GM21423 (cell line): Measurements from ENCODE around the gene NANP.
"Not testable (repeated sequence)": the region's sequence is repeated elsewhere in the genome, so short reads cannot be mapped to it uniquely, and the experiment has no call there.

ENCODE experiments used
- ATAC-seq: cut with Tn5 transposase; IDR thresholded peaks from one replicate; pipeline ENCODE4 v1.9.1; 2021; ENCODE audit warnings: mild to moderate bottlenecking, moderate library complexity; ENCODE audit not compliant: unreplicated experiment

Gene NANP, protein sequence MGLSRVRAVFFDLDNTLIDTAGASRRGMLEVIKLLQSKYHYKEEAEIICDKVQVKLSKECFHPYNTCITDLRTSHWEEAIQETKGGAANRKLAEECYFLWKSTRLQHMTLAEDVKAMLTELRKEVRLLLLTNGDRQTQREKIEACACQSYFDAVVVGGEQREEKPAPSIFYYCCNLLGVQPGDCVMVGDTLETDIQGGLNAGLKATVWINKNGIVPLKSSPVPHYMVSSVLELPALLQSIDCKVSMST

DNA sequence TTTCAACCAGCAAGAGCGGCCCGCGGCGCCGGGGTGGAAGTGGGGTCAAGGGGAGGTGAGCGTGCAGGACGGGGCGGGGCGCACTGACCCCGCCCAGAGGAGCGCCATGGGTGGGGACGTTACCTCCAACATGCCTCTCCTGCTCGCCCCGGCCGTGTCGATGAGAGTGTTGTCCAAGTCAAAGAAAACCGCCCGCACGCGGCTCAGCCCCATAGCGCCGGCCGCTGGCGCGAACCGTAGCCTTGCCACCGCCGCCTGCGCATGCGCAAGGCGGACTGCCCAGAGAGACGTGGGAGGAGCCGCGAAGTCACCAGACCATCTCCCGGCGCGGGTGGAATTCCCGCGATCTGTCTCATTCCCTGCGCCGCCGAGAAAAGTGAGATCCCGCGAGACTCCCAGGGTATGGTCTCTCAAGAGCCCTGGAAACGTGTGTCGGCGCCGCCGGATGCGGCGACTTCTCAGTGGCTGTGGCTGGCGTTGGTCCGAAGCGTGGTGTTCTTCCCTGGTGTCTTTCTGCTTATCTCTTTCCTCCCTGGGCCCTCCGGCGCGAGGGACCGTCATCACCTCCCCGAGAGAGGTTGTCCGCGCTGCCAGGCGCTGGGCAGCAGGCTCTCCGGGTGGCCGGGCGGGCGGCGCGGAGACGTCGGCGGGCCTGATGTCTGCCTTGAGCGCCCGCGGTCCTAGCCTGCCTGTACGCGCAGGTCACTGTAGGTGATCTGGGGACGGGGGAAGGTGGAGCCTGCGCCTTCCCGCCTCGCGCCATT lies at the start of gene NANP:
NANP (minus strand) TSS at position 279 of the 764 bp plus-strand sequence; CDS start at position 213, 66 bp downstream.
- ATAC-seq: peak; percentile 85

DNA sequence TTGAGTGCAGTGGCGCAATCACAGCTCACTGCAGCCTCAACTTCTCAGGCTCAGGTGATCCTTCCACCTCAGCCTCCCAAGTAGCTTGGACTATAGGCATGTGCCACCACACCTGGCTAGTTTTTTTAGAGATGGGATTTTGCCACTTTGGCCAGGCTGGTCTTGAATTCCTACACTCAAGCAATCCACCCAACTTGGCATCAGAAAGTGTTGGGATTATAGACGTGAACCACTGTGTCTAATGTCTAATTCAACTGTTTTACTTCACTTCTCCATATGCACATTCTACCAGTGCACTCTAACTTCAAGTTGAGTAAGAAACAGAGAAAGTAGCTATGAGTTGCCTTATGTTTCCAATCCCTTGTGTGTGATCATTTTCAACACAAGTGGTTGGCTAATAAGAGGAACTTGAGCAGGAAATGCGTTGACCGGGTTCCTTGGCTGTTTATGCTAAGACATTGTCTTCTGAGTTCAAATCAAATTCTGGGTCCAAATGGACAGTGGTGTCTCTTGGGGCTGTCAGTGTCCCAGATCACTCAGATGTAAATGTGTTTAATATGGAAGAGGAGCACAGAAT lies 48.9 kb upstream of the NANP start:
- ATAC-seq: no peak

DNA sequence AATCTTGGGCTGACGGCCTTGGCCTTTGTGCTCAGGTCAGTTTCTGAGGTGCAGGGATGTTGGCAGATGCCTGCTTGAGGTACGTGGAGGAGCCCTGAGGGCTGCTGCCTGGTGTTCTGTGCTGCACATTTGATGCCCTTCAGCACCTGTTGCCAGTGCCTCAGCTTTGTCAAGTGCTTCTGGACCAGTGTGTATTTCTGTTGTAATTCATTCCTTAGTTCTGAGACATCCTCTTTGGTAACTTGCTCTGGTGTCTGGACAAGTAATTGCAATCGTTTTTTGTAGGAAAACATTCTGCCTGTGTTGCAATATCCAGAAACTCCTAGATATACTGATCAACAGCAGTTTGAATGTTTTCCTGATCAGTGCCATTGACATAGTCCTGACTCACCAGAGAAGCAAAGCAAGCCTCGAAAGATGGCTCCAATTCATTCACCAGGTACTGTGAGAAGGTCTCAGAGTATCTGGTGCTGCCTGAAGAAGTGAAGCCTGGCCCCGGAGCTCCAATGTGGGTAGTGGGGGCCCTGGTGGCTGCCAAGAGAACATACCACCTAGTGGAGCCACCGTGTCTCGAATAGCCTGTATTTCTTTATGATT lies 46.1 kb upstream of the NANP start:
- ATAC-seq: no peak

DNA sequence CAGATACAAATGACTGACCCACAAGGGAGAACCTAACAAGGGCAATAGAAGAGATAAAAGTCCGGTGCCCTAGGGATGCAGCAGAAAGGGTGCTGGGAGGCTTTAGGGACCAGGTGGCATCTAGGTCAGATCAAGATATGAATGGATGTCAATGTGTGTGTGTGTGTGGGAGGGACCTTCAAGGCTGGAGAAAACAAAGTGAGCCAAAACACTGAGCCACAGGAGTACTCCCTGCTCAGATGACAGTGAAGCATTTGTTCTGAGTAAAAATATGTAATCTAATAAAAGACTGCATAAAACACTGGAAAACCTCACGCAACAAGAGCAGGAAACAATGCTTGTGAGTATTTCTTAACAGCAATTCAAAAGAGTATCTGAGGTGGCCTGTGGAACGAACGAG lies 44.6 kb upstream of the NANP start:
- no peak for ATAC-seq

DNA sequence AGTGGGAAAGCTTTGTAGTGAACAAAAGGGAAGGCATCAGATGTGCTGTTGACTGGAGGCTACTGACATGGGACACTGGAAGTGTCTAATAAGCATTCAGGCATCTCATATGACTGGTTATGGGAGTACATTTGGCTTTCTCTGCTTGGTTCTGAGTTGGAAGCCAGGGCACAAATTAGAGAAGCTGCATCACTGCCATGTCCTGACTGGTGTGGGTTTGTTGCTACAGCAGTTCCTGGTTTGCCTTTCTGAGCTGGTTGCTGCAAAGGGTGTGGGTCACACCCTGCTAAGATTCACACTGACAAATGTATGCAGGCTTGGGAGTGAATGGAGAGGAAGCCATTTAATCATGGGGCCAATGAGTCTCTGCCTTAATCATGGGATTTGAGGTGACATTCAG lies 36.2 kb upstream of the NANP start:
- ATAC-seq: no peak

DNA sequence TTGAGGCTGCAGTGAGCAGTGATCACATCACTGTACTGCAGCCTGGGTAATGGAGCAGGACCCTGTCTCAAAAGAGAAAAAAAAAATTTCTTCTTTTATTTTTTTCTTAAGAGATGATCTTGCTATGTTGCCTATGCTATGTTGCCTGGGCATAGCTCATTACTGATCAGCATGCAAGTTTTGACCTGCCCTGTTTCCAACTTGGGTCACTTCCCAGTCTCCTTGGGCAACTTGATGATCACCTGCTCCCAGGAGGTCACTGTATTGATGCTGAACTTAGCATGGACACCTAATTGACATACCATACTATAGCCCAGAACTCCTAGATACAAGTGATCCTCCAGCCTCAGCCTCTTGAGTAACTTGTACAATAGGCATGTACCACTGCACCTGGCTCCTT lies 30.7 kb upstream of the NANP start:
- no peak for ATAC-seq

DNA sequence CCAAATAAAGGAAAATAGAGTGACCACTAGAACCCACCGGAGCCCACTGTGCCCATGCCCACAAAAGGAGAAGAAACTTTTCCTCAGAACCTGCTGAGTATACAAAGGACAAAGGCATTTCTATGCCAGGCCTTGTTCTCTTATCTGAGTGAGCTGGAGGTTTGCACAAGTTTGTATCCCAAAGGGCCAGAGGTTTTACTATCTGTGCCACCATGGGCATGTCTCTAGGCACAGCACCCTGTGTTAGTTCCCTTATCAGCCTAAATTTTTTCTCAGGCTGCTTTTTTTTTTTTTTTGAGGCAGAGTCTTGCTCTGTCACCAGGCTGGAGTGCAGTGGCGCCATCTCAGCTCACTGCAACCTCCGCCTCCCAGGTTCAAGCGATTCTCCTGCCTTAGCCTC lies 29.1 kb upstream of the NANP start:
- not testable (repeated sequence) for ATAC-seq

DNA sequence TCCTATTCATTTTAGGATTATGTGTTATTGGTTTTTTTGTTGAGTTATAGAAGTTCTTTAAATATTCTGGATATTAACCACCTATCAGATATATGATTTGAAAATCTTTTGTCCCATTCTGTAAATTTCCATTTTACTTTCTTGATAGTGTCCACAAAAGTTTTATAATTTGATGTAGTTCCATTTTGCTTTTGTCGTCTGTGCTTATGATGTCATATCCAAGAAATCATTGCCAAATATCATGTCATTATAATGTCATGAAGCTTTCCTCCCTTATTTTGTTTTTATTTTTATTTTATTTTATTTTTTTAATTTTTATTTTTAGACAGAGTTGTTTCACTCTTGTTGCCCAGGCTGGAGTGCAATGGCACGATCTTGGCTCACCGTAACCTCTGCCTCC lies 21.0 kb upstream of the NANP start:
- ATAC-seq: no peak

DNA sequence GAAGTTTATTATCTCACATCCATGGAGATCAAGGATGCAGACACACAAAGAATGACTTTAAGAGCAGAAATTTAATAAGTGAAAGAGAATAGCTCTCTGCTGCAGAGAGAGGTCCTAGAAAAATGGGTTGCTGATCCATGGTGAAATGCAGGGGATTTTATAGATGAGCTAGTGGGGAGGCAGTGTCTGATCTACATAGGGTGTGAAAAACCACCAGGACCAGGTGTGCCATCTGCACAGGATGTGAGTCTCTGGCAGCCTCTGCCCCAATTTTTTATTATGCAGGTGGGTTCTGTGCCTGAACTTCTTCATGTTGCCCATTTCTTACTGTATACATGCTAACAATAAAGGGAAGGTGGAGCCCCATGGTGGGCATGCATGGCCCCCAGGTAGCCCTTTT lies 19.9 kb upstream of the NANP start:
- ATAC-seq: no peak

DNA sequence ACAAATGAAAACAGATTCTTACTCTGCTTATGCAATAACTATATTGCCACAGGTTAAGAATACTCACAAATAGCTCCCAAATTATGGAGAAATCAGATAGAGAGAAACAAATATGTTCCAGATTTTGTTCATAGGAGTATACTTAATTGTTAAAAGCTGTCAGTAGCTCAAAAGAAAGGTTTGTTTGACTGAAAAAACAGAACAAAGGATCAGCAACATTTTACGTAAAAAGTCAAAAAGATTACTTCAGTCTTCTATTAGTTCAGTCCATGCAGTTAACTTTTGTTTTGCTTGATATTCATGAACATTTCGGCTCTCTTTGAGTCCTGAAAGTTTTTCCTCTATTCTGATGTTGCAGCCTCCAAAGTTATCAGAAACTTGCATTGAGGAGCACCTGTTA lies 13.4 kb upstream of the NANP start:
- no peak for ATAC-seq

DNA sequence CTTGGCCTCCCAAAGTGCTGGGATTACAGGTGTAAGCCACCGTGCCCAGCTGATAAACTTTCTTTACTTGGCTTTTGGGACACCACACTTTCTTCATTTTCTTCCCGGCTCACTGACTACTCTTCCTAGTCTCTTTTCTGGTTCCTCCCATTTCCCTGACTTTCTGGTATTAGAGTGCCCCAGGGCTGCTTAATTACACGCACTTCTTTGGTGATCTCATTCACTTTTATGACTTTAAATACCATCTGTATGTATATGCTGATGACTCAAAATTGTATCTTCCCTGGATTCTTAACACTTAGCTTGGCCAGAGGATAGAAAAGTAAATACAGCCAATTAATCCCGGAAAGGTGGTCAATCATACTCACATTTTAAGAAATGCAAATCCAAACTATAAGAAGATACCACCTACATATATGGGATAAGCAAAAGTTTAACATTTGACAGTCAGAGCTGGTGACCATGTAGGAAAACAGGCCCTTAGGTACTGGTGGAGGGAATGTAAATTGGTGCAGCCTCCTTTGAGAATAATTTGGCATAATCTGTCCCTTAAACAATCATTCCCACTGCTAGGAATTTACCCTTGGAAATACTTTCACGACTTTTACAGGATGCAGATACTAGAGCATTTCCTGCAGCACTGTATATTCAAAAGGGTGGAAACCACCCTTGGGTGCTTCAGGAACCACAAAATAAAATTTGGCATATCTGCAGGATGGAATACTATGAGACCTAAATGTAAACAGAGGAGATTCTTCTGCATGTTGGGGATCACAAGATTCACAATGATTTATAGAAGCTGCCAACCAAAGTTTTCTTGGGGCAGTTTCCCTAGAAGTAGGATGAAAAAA lies 9.4 kb upstream of the NANP start:
- no peak for ATAC-seq

DNA sequence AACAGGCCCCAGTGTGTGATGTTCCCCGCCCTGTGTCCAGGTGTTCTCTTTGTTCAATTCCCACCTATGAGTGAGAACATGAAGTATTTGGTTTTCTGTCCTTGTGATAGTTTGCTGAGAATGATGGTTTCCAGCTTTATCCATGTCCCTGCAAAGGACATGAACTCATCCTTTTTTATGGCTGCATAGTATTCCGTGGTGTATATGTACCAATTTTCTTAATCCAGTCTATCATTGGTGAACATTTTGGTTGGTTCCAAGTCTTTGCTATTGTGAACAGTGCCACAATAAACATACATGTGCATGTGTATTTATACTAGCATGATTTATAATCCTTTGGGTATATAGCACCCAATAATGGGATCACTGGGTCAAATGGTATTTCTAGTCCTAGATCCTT lies 6.8 kb upstream of the NANP start:
- not testable (repeated sequence) for ATAC-seq

DNA sequence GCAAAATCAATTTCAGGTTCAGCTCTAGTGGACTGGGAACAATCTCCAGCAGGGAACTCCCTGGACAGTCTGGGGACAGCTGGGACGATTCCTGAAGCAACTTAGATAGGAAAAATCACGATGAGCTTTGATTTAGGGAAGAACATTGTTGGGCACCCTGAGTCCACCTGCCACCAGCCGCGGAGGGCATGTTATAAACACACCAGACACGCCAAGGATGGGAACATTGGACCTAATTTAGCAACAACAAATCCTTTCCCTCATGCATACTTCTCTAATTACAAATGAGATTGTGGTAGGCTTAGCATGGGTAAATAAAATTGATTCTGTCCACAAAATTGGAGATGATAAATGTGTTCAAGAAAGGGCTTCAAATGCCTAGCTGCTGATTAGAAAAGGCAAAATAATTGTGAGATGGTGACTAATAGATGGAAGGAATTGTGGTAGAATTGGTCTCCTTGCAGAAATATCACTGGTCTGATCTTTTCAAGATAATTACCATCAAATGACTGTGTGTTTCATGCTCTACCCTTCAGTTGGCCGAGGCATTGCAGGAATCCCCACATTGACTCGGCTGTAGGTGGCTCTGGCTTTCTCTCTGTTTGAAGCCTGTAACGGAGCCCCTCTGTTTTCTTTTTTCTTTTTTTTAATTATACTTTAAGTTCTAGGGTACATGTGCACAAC lies 6.1 kb upstream of the NANP start:
- no peak for ATAC-seq

DNA sequence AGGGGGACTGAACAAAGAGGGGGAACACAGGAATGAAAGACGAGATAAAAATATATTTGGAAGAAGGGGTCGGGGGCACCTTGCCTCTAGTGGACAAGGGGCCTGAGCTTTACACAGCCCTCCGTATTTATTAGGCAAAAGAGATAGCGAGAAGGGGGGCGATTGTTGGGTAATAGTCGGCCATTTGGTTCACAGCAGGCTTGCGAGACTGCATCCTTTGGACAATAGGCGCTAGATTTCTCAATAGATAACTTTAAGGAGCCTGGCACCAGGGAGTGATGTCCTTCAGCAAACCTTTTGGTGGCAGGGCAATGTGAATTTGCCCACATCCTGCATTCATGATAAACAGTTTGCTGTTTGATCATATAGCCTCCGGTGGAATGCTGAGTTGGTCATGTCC lies 3.0 kb upstream of the NANP start:
- ATAC-seq: no peak

DNA sequence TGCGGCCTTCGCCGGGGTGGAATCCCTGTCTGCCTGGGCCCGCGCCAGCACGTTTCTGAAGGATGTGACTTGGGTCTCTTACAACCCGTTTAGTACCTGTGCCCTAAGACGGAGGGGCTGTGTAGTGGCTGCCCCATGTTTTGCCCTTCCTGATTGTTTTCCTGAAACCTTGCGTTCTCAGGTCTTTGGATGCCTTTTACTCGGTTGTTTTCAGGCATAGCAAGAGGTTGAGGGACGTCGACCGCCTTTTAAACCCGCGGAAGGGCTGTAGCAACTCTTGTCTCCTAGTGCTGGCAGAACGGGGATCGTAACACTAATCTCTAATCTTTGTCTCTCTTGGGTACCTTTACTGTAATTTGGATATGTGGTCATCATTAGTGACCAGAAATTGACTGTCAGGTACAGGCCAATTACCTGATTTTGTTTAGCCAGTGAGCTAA lies 706 bp upstream of the NANP start:
- ATAC-seq: no peak

DNA sequence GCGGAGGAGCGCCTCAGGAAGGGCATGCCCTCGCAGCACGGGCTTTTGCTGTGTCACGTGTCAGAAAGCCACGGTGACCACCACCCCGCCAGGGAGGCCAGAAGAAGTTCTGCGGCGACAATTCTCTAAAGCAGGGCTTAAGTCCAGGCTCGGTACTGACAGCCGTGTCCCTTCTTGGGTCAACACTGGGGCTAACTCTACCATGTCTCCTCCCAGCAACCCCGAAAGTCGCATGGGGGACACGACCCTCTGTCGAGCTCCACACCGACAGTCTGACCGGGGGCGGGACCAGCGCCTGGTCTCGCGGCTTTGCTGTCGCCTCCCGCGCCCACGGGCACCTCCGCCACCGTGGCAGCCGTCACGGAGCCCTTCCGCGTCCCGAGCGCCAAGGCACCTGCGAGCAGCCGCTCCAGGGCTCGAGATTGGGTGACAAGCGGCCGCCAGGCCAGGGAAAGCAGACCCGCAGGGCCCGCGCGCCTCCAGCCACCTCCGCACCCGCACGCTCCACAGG lies 534 bp downstream of the NANP start:
- ATAC-seq: peak; percentile 13

DNA sequence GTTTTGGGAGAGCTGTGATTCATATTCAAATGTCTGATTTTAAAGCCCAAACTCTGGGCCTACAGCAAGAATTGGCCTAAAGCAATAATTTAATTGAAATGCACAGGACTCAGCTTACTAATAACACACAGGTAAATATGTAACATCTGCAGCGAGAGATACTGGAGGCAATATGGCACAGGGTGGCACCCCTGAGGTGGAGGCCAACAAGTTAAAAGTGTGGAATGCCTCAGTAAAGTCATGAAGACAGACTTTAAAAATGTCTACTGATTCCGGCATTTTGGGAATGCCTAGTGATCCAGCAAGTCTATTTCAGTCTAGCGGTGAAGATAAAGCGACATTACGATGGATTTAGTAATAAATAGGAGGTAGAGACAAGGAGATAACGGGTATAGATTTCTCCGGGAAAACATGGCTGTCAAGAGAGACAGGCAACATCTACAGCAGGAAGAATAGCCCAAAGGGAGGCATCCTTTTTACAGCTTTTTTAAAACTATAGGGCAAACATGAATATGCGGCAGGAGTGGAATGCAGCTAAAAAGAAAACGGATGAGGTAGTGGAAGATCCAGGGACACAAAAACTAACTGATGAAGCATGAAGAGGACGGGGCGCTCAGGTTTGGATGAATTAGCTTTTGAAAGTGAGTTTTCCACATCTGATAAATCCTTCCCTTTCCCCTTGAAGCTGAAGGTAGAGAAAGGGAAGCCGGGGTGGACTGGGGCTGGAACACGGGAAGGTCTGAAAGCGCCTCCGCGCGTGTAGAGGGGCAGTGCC lies 1.2 kb downstream of the NANP start:
- no peak for ATAC-seq

DNA sequence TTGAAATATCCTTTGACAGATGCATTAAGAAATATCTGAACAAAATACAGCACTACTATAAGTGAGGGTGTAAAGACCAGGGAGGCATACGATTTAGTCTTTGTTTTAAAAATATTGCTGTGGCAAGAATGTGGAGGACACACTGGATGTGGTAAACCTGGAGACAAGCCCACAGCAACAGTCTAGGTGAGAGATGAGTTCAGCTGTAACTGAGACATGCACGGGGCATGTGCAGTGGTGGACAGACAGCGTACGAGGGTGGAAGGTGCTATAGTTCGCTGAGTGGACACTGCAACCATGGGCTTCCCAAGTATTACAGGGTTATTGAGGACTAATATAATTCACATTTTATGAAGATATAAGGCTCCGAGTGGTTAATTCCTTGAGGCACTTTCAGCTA lies 1.8 kb downstream of the NANP start:
- no peak for ATAC-seq

DNA sequence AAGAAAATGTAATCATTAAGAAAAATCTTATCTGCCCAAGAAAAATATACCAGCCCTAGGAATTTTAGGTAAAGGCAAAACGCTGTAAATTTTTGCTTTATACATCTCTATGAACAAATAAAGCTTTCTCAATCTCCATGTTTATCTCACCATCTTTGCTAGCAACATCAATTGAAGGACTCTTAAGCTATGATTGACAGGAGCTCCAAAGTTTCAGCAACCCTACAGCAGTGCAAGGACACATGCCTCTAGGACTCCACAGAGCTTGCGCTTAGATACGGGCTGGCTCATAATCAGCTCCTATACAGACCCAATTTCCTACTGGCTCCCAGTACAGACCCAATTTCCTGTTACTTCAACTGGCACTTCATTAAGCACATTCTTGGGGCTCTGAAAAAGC lies 4.3 kb downstream of the NANP start:
- no peak for ATAC-seq
